H1 (cell line): ENCODE data around the gene GATC. TPM values are rescaled to one million over a fixed set of nuclear protein-coding genes. Genes with fewer than 3 reads are reported as not detected.
A peak's percentile ranks its signal among the peaks of the same experiment; 100 is the strongest.

Experiments used
- BCL11A ChIP-seq, 2 experiments: IDR thresholded peaks; one replicate each; pipeline ENCODE4 v1.6.1; 2011; ENCODE audit warnings: low read depth in 2 of 2, low read length in 2 of 2, mild to moderate bottlenecking in 2 of 2
- BRCA1 ChIP-seq: IDR thresholded peaks from 2 replicates; pipeline ENCODE4 v1.6.1; 2012; ENCODE audit warnings: low read depth, low read length, improper control_type of control experiment
- CBX5 ChIP-seq: fragments of 300-800, 300-1000 bp; sonication (generic); IDR thresholded peaks from 2 replicates; pipeline ENCODE4 v1.7.1; 2016; ENCODE audit warnings: antibody characterized with exemption, low read length, low read depth
- CBX8 ChIP-seq: fragments of 300-800, 300-1000 bp; sonication (generic); IDR thresholded peaks from 2 replicates; pipeline ENCODE4 v1.7.1; 2016; ENCODE audit warnings: low read depth, low read length, borderline replicate concordance
- CREB1 ChIP-seq: IDR thresholded peaks from 2 replicates; pipeline ENCODE4 v1.6.1; 2012; ENCODE audit warnings: inconsistent platforms
- GTF2F1 ChIP-seq: IDR thresholded peaks from 2 replicates; pipeline ENCODE4 v1.6.1; 2012; ENCODE audit warnings: low read depth, low read length, improper control_type of control experiment, borderline replicate concordance
- KDM1A ChIP-seq: fragments of 200-600, 300-600 bp; sonication (generic); IDR thresholded peaks from 2 replicates; pipeline ENCODE4 v1.7.1; 2016; ENCODE audit warnings: mild to moderate bottlenecking, low read length, borderline replicate concordance
- NANOG ChIP-seq: IDR thresholded peaks from 2 replicates; pipeline ENCODE4 v1.6.1; 2011; ENCODE audit warnings: low read length, low read depth, mild to moderate bottlenecking, inconsistent platforms; ENCODE audit not compliant: insufficient read depth, poor library complexity, severe bottlenecking
- PHF8 ChIP-seq: fragments of 200-600 bp; sonication (generic); conservative IDR thresholded peaks from 2 replicates; pipeline ENCODE4 v1.7.1; 2012; ENCODE audit warnings: low read depth, mild to moderate bottlenecking, inconsistent platforms, low read length, moderate library complexity
- RAD21 ChIP-seq, 2 experiments: IDR thresholded peaks in 1 of 2; conservative IDR thresholded peaks in 1 of 2; 2 replicates each; pipeline ENCODE4 v1.6.1; 2011; ENCODE audit warnings: low read depth in 2 of 2, low read length in 2 of 2, improper control_type of control experiment in 1 of 2, inconsistent platforms in 1 of 2, mild to moderate bottlenecking in 1 of 2, moderate library complexity in 1 of 2
- RNF2 ChIP-seq: fragments of 200-900, 300-1000 bp; sonication (generic); IDR thresholded peaks from 2 replicates; pipeline ENCODE4 v1.7.1; 2016; ENCODE audit warnings: borderline replicate concordance, low read depth, mild to moderate bottlenecking, antibody characterized with exemption, low read length; ENCODE audit not compliant: poor library complexity, severe bottlenecking; ENCODE audit errors: missing control alignments
- SIX5 ChIP-seq: IDR thresholded peaks from 2 replicates; pipeline ENCODE4 v1.6.1; 2011; ENCODE audit warnings: mild to moderate bottlenecking, low read depth, low read length
- SP1 ChIP-seq: IDR thresholded peaks from 2 replicates; pipeline ENCODE4 v1.6.1; 2011; ENCODE audit warnings: low read depth, low read length
- SRF ChIP-seq: IDR thresholded peaks from 2 replicates; pipeline ENCODE4 v1.6.1; 2011; ENCODE audit warnings: mild to moderate bottlenecking, low read depth, low read length, moderate library complexity
- SUZ12 ChIP-seq: fragments of 200-600 bp; sonication (generic); IDR thresholded peaks from 2 replicates; pipeline ENCODE4 v1.6.1; 2012; ENCODE audit warnings: mild to moderate bottlenecking, inconsistent platforms, low read length, moderate library complexity, mixed read lengths
- TAF7 ChIP-seq: optimal IDR thresholded peaks from 2 replicates; pipeline ENCODE3; 2011; ENCODE audit warnings: low read depth, mild to moderate bottlenecking, inconsistent platforms, low read length, moderate library complexity, borderline replicate concordance
- TBP ChIP-seq: IDR thresholded peaks from 2 replicates; pipeline ENCODE4 v1.6.1; 2011; ENCODE audit warnings: low read depth, low read length, improper control_type of control experiment
- polyA plus RNA-seq, 7 experiments: library from polyadenylated mRNA; depleted of rRNA in 3 of 7; stranded (reverse) in 5 of 7; unstranded in 2 of 7; fragments of >200 nt in 5 of 7; fragments of 200-250 nt in 2 of 7; gene quantifications; 1 replicate in 5 of 7; 2 replicates in 1 of 7; 4 replicates in 1 of 7; pipeline versions ENCODE4 v1.2.1 to v1.2.3, GENCODE V29; 2011 to 2013; ENCODE audit warnings: missing spikeins in 2 of 7, mixed read lengths in 2 of 7
- total RNA-seq: library from RNA; stranded (reverse); fragmentation: NEBNext Ultra II Directional; extraction: Animal tissue kit (Norgen Biotek cat#: 25700); gene quantifications from 2 replicates; pipeline ENCODE4 v1.2.1, GENCODE V29; 2021
- TF ChIP-seq, protein P1 (sequence below): IDR thresholded peaks from 2 replicates; pipeline ENCODE4 v1.6.1; 2011; ENCODE audit warnings: low read depth, mild to moderate bottlenecking, low read length; ENCODE audit not compliant: insufficient read depth
- TF ChIP-seq, protein P2 (sequence below), 3 experiments: IDR thresholded peaks; 1 replicate in 2 of 3; 2 replicates in 1 of 3; pipeline versions ENCODE4 v1.5.1 to v1.6.1; 2011; ENCODE audit warnings: low read length in 3 of 3, mild to moderate bottlenecking in 3 of 3, inconsistent platforms in 2 of 3, low read depth in 1 of 3, moderate library complexity in 1 of 3; ENCODE audit not compliant: insufficient read depth in 1 of 3; ENCODE audit errors: control extremely low read depth in 1 of 3

GATC gene
- total and polyA plus RNA-seq, 2 of the 8 experiments (the other 6 are each of a cell fraction or from before 2014, with no cell fraction given) = 13.2 to 30.4 TPM

DNA sequence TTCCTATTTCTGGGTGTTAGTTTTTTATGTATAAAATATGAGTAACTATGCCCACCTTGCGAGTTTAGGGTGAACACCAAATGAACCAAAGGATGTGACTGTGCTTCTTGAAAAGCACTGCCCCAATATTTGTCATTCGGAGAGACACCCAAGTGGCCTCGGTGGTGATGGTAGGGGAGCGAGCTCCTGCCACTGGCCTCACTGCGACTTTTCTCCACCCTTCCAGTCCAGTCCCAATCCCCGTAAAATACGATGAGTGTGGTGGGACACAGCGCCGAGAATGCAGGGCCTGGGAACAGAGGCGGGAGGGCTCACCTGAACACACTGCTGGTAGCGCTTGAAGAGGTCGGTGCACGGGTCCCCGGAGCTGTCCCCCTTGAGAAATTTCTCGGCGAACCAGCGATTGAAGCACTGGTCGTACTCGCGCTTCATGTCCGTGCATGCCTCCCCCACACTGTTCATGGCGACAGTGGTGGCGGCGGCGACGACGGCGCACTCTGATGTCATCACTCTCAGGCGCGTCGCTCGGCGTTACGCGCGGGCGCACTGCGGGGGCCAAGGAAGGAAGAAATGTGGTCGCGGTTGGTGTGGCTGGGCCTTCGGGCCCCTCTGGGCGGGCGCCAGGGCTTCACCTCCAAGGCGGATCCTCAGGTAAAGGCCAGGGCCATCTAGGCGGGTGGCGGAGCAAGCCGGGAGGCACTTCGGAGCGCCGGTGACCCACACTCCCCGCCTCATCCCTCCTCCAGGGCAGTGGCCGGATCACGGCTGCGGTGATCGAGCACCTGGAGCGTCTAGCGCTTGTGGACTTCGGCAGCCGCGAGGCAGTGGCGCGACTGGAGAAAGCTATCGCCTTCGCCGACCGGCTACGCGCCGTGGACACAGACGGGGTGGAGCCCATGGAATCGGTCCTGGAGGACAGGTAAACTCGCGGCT is at the start of gene GATC, which contains the start of gene TRIAP1 (continued):
- TF ChIP-seq CBX8 (no peak), KDM1A (no peak), CBX5 (no peak), TAF7 (peak; percentile 96), PHF8 (peak; percentile 97), BCL11A (IDR thresholded peaks at IDR 0.05; ENCODE audit: low read depth in 2 of 2, low read length in 2 of 2) (no peak), SIX5 (no peak), TBP (peak; percentile 90), SUZ12 (no peak), RNF2 (no peak), GTF2F1 (peak; percentile 68; the same call in 1 of the 2 replicates), BRCA1 (peak; percentile 70), CREB1 (peak; percentile 100), RAD21 (IDR thresholded peaks at IDR 0.05 in 1 of 2, conservative IDR thresholded peaks at IDR 0.05 in 1 of 2; ENCODE audit: low read depth in 2 of 2, low read length in 2 of 2) (no peak), NANOG (no peak), SRF (peak; percentile 98), SP1 (no peak)
- TF ChIP-seq, protein P1, sequence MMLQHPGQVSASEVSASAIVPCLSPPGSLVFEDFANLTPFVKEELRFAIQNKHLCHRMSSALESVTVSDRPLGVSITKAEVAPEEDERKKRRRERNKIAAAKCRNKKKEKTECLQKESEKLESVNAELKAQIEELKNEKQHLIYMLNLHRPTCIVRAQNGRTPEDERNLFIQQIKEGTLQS = peak; percentile 100
- TF ChIP-seq, protein P2, sequence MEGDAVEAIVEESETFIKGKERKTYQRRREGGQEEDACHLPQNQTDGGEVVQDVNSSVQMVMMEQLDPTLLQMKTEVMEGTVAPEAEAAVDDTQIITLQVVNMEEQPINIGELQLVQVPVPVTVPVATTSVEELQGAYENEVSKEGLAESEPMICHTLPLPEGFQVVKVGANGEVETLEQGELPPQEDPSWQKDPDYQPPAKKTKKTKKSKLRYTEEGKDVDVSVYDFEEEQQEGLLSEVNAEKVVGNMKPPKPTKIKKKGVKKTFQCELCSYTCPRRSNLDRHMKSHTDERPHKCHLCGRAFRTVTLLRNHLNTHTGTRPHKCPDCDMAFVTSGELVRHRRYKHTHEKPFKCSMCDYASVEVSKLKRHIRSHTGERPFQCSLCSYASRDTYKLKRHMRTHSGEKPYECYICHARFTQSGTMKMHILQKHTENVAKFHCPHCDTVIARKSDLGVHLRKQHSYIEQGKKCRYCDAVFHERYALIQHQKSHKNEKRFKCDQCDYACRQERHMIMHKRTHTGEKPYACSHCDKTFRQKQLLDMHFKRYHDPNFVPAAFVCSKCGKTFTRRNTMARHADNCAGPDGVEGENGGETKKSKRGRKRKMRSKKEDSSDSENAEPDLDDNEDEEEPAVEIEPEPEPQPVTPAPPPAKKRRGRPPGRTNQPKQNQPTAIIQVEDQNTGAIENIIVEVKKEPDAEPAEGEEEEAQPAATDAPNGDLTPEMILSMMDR (IDR thresholded peaks at IDR 0.05; ENCODE audit: control extremely low read depth in 1 of 3, insufficient read depth in 1 of 3, low read depth in 1 of 3, low read length in 3 of 3) = no peak
